MM.1S (cell line): ENCODE measurements around the gene FGFBP1.

Experiments used
- EZH2 ChIP-seq: fragments of 300-600 bp; sonication (generic); optimal IDR thresholded peaks from 2 replicates; pipeline ENCODE3; 2017; ENCODE audit warnings: low read depth, mild to moderate bottlenecking, antibody characterized with exemption, low read length, mixed read lengths
- TF ChIP-seq, protein P1 (sequence below): fragments of 300-600 bp; sonication (generic); IDR thresholded peaks from 2 replicates; pipeline ENCODE4 v1.5.1; 2016; ENCODE audit warnings: antibody characterized with exemption, low read length, mixed read lengths

DNA sequence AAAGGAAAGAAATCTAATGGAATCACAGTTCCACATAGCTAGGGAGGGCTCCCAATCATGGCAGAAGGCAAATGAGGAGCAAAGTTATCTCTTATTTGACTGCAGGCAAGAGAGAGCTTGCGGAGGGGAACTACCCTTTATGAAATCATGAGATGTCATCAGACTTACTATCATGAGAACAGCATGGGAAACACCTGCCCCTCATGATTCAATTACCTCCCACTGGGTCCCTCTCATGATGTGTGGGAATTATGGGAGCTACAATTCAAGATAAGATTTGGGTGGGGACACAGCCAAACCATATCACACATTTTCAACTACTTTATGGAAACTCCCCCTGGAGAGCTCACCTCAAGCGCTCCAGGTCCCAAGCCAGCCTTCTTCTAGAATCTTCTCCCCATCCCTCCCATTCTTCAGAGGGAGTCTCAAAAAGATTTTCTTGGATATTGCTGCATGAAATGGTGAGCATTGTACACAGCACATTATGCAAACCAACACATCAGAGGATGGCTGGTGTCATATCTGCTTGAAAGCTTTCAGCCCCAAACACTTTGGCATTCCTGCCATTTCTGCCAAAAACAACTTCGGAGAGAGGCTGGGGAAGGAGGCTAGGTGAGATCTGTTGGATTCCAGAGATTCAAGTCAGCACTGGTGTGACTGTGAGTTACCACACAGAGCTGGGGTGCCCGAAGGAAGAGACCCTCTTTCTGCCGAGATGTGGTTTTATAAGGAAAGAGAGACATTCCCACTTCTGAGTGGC is 6.9 kb downstream of the FGFBP1 start:
- TF ChIP-seq, protein P1, sequence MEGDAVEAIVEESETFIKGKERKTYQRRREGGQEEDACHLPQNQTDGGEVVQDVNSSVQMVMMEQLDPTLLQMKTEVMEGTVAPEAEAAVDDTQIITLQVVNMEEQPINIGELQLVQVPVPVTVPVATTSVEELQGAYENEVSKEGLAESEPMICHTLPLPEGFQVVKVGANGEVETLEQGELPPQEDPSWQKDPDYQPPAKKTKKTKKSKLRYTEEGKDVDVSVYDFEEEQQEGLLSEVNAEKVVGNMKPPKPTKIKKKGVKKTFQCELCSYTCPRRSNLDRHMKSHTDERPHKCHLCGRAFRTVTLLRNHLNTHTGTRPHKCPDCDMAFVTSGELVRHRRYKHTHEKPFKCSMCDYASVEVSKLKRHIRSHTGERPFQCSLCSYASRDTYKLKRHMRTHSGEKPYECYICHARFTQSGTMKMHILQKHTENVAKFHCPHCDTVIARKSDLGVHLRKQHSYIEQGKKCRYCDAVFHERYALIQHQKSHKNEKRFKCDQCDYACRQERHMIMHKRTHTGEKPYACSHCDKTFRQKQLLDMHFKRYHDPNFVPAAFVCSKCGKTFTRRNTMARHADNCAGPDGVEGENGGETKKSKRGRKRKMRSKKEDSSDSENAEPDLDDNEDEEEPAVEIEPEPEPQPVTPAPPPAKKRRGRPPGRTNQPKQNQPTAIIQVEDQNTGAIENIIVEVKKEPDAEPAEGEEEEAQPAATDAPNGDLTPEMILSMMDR = no peak
- no peak for TF ChIP-seq EZH2
